Cerebellar nuclear complex (tissue), 1 donor: ENCODE data around the gene NCF2.
A peak's percentile ranks its signal among the peaks of the same experiment; 100 is the strongest.
"Not testable (repeated sequence)": the region's sequence is repeated elsewhere in the genome, so short reads cannot be mapped to it uniquely, and the experiment has no call there.

Experiments
- DNase-seq, 2 experiments: peaks; one replicate each; lab custom pipeline; 2025; lab: John Stamatoyannopoulos, UW

The NCF2 gene, protein sequence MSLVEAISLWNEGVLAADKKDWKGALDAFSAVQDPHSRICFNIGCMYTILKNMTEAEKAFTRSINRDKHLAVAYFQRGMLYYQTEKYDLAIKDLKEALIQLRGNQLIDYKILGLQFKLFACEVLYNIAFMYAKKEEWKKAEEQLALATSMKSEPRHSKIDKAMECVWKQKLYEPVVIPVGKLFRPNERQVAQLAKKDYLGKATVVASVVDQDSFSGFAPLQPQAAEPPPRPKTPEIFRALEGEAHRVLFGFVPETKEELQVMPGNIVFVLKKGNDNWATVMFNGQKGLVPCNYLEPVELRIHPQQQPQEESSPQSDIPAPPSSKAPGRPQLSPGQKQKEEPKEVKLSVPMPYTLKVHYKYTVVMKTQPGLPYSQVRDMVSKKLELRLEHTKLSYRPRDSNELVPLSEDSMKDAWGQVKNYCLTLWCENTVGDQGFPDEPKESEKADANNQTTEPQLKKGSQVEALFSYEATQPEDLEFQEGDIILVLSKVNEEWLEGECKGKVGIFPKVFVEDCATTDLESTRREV

GRCh38 chr1:183590244-183591191, at the start of gene NCF2:
Gene NCF2, minus strand, starts transcription at chr1:183590459. Its CDS starts 130 bp downstream, at chr1:183590329.
- no peak for DNase-seq

GRCh38 chr1:183638649-183639387, 48.6 kb upstream of the NCF2 start:
- no peak for DNase-seq

GRCh38 chr1:183636783-183637182, 46.5 kb upstream of the NCF2 start:
- peak in 1 of 2 experiments; percentile 20 for DNase-seq

GRCh38 chr1:183636334-183636682, 46.0 kb upstream of the NCF2 start:
- DNase-seq, result no peak

GRCh38 chr1:183635606-183636333, 45.5 kb upstream of the NCF2 start, which contains the start of gene ARPC5:
Gene ARPC5, minus strand, starts transcription at chr1:183635783. Its CDS starts 124 bp downstream, at chr1:183635659.
- DNase-seq, result peak; percentile 82 to 84

- DNase-seq, result no peak
Observed at GRCh38 chr1:183635099-183635605, 44.9 kb upstream of the NCF2 start.

DNA sequence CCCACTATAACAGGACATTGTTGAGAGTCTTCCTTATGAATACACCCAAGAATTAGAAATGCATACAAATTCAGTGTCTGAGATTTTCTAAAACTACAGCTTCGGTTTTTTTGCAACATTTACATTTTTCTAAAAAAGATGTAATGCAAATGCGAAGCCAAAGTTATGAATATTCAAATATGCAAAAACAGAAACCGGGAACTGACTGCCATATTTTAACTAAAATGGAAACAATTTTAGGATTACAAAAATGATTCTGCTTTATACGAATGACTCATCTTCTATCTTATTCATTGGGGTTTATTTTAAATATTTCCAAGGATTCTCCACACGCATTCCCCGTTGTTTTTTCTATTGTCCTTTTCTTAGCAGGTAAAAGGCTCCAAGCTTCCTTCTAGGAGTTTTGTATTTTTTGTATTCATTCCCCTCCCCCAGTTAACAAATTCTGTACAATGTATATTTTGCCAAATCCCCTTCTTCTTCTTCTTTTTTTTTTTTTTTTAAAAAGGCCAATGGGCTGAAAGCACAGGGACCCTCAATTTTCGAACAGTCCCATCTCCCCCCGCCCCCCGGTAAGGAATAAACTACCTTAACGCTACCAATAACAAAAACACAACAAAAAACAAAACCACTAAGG, 44.3 kb upstream of the NCF2 start:
- DNase-seq, result no peak

- no peak for DNase-seq
Observed at GRCh38 chr1:183633676-183634343, 43.6 kb upstream of the NCF2 start.

DNA sequence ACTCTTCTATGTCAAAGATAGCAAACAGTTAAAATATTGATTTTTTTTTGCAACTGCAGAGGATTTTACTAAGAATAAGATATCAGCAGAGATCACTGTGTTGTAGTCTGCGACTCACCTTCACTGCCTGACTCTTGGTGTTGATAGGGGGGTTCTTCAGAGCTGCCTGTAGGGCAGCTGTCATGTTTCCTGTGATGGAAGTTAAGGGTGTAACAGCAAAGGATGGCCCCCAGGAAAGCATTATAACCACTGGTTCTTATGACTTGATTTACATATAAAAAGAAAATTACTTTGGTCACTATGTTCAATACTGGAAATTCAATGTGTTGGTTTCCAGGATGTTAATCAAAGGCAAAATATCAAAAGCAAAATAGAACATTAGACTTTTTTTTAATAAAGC, 42.7 kb upstream of the NCF2 start:
- DNase-seq, result no peak

DNA sequence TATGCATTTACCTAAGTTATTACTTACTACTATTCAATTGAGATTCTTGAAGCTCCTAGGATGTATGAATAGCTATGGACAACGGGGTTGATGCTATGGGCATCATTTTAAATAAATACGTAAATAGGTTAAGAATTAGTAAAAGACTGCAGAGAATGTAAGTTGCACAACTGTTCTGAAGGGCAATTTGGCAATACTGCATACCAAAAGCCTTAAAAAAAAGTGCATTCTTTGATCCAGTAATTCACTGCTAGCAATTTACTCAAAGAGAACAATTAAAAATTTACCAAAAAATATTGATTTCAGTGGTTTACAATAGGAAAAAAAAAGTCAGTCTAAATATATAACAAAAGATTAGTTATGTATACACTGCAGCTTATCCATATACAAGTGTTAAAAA, 41.9 kb upstream of the NCF2 start:
- DNase-seq, result no peak

DNA sequence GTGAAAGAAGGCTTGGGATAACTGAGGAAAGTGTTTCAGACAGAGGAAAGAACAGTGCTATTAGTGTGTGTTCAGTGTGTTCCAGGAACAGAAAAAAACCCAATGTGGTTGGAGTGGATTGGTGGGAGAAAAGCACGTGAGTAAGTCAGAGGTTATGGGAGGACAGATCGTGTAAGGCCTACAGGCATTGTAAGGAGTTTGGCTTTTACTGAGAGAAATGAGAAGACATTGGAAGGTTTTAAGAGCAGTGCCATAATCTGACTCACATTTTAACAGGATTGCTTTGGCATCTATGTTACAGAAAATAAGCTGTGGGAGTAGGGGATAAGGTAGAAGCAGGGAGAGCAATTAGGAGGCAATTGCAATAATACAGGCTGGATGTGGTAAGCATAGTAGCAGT, 40.5 kb upstream of the NCF2 start:
- no peak for DNase-seq

GRCh38 chr1:183628537-183628936, 38.3 kb upstream of the NCF2 start:
- DNase-seq, result no peak

GRCh38 chr1:183626236-183626635, 36.0 kb upstream of the NCF2 start:
- DNase-seq, result not testable (repeated sequence)

DNA sequence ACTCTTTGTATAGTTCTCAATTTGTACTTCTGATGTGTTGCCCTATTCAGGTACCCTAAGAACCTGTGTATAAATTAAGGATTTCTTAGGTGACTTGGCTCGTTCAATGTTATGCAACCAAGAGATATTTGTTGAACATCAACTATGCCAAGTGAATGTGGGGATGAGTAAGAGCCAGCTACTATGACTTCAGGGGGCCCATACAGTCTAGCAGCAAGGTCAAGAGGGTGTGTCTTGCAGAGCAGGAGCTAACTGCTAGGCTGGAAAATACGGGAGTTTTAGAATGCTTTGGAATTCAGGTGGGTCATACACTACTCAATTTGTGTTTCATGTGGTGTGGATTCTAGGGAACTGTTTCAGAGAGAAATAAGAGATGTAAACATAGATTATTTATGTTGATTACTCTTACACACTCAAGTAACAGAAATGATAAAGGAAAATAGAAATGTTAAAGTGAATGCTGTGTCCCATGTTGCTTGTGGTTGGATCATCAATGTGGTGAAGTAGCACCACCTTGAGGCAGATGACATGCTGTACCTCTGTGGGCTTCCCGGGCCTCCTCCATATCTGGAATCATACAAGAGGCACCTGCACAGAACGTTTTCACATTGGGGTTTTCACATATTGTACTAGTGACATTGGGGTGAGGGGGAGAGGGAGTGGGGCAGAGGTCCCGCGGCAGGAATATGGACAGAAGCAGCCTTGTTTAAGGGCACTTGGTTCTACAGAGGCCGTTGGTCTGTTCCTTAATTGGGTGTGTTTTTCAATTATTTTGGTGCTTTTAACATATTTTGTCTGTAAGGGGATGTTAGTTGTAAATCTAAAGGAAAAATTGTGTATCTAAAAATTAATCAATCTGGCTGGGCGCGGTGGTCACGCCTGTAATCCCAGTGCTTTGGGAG, 32.9 kb upstream of the NCF2 start:
- peak in 1 of 2 experiments; percentile 32 for DNase-seq

GRCh38 chr1:183622013-183622412, 31.8 kb upstream of the NCF2 start:
- no peak for DNase-seq

DNA sequence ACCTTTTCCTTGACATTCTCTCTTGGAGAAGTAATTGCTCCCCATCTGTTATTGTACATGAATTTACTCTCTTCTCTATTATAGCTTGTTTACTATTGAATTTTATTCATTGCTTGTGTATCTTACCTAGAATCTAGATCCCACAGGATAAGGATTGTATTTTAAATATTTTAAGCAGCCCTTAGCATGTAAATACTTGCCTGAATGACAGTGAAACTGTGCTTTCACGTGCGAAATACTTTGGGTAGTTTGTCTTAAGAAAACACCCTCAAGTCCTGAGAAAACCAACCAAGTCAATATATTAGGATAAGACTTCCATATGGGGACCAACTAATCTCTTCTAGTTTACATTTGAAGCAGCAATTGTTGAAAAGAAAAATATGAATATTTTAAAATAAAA, 30.1 kb upstream of the NCF2 start:
- no peak for DNase-seq

DNA sequence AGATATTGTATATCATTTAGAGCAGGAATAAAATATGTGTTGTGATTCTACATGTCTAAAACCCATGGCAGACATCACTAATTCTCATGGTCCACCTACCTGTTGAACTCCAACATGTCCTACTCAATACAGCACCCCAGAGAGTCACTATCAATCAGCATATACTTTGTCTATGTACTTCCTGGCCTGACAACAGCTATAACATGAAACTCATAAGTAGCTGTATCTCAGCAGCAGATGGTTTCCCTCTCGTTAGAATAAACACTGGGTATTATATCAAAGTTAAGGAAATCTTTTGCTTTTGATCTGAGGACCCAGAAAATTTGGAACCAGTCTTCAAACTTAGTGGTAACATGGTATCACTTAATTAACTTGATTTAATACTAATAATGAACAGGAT, 29.5 kb upstream of the NCF2 start:
- DNase-seq, result no peak

DNA sequence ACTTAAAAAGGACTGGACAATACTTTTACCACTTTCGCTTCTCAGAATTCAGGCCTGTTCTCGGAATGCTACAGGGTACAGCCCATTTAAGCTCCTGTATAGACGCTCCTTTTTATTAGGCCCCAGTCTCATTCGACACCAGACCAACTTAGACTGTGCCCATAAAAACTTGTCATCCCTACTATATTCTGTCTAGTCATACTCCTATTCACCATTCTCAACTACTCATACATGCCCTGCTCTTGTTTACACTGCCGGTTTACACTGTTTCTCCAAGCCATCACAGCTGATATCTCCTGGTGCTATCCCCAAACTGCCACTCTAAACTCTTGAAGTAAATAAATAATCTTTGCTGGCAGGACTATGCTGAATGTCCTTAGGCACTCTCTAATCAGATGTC, 27.9 kb upstream of the NCF2 start:
- DNase-seq, result not testable (repeated sequence)

GRCh38 chr1:183612975-183613374, 22.7 kb upstream of the NCF2 start:
- DNase-seq, result not testable (repeated sequence)
